NCI-H82 treated with DMSO at 0.1 percent for 48 hours (cell line): ENCODE measurements around the gene SUGP2.

Experiments
- DNase-seq: peaks from one replicate; lab custom pipeline; 2025; ENCODE audit not compliant: unreplicated experiment; lab: John Stamatoyannopoulos, UW

SUGP2 gene

DNA sequence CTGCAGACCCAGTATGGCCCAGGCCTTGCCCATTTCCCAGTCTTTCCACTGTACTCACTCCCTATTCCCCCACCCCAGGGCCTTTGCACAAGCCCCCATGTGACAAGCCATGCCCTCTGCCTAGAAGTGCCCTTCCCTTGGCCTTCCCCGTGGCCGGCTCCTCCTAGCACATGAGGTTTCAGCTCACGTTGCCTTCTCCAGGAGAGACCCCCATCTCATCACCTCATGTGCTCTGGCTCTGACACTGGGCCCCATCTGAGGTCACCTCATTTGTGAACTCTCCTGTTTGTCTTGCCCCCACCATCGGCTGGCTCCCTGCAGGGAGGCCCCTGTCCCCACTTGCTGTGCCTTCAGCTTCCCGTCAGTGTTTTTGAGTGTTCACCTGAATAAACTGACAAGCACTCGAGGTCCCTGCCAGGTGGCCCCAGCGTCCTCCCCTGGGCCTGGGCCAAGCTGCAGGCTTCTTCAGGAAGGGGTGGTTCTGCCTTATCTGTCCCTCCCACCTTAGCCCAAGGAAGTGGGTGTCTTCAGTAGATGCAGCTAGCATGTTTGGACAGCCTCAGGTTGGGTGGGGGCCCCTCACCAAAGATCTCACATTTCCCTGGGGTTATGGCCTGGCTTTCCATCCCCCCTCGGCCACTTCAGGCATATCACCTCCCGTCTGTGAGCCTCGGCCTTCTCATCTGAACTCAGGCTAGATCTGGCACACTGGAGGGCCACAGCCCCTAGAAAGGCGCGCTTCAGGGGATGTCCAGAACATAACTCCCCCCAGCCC is 26.7 kb upstream of the SUGP2 start:
- DNase-seq = no peak

DNA sequence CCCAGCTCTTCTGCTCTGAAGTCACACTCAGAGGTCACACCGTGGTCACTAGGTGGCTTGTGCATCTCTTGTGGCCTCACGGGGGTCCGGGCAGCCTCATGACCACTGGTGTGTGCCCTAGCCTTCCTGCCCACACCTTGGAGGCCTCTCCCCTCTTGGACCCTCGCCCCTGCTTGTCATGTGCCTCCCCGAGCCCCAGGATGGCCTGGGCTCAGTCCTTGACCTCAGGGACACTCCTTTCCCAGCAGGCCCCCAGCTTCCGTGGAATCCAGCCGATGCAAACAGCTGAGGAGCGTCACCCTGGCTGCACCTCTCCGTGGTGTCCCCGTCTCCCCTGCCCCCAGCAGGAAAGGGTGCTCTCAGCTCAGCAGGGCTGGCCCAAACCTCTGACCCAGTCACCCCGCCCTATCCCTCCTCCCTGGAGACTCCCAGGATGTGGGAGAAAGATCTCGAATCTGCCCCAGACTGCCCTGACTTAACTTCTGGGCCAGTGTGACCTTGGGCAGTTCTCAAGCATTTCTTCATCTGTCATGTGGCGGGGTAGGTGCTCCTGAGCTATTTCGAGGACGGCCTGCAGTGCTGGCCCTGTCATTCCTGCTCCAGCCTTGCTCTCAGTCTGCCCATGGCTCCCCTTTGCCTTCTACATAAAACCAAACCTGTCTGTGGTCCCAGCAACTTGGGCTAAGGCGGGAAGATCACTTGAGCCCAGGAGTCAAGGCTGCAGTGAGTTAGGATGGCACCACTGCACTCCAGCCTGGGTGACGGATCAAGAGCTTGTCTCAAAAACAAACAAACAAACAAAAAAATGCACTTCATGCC is 25.9 kb upstream of the SUGP2 start:
- no peak for DNase-seq

DNA sequence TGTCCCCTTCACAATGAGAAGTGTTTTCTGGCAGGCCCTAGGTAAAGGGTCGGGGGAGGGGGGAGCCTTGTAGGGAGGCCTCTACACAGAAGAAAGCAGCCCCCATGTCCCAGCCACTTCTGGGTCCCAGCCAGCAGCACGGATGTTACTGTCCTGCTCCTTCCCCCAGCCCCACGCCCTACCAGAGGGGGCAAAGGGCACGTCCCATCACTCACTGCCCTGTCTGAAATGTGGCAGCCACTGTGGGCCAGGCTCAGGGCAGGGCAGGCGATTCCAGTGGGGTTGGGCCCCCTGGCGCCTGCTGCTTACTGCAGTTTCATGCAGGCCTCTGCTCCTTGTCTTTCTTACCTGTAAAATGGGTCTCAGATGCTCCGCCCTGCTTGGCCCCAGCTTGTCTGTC is 24.4 kb upstream of the SUGP2 start:
- DNase-seq = no peak

DNA sequence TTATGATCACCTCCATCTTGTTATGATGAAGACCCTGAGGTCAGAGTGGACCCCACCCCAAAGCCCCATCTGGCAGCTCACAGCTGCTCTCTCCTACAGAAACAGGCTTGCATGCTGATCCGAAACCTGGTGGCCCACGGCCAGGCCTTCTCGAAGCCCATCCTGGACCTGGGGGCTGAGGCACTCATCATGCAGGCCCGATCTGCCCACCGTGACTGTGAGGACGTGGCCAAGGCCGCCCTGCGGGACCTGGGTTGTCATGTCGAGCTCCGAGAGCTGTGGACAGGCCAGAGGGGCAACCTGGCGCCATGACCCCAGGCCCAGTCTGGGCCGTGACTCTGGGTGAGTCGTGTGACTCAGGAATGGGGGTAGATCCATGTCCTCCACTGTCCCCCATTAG is 24.0 kb upstream of the SUGP2 start:
- no peak for DNase-seq

DNA sequence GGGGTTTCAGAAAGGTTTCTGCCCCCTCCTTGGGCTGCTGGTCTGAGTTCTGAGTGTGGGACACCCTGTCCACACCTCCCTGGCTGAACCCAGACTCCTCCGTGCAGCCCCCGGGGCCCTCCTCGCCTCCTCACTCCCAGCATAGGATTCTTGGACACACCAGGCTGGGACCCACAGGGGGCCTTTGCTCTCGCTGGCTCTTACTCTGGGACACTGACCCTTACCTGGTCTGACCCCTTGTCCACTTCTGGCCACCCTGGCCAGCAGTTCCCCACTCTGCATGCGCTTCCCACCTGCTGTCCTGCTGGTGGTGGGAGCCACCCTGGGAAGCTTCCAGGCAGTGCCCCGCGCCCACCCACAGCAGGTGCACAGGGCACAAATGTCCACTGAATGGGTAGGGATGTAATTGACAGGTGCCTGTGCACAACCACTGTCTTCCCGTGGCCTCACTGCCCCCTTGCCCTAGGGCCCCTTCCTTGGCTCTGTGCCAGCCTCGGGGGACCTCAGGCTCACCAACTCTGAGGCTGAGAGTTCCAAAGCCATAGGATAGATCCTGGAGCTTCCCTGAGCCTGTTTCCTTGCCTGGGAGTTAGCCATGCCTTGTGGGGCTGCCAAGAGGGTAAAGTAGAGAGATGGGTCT is 23.4 kb upstream of the SUGP2 start:
- DNase-seq = no peak

DNA sequence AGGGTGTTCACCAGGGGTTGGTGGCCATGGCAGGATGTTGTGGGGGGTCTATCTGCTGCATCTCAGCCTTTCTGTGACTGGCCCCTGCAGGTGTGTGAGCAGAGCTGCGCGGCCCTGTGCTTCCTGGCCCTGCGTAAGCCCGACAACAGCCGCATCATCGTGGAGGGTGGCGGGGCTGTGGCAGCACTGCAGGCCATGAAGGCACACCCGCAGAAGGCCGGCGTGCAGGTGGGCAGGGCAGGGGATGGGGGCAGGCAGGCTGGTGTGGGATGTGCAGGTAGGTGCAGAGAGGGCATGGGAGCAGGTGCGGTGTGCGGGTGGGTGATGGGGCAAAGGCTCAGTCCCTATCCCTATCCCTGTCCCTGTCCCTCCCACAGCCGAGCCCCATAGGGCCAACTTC is 22.4 kb upstream of the SUGP2 start:
- no peak for DNase-seq

DNA sequence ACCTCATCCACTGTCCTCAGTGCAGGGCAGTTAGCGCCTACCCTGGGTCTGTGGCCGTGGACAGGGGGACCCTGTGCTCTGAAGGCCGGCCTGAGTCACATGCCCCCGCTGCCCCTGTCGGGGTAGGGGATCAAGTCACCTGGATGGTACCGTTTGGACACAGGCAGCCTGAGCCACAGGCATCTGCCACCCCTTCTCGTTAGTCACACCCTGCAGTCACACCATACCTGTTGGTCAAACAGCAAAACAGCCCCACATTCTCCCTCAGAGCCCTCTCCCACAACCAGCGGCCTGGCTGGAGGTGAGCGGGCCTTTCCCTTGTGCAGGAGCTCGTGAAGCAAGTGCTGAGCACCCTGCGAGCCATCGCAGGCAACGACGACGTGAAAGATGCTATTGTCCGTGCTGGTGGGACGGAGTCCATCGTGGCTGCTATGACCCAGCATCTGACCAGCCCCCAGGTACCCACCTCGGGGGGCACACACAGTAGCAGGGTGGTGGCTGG is 21.7 kb upstream of the SUGP2 start:
- DNase-seq = no peak

DNA sequence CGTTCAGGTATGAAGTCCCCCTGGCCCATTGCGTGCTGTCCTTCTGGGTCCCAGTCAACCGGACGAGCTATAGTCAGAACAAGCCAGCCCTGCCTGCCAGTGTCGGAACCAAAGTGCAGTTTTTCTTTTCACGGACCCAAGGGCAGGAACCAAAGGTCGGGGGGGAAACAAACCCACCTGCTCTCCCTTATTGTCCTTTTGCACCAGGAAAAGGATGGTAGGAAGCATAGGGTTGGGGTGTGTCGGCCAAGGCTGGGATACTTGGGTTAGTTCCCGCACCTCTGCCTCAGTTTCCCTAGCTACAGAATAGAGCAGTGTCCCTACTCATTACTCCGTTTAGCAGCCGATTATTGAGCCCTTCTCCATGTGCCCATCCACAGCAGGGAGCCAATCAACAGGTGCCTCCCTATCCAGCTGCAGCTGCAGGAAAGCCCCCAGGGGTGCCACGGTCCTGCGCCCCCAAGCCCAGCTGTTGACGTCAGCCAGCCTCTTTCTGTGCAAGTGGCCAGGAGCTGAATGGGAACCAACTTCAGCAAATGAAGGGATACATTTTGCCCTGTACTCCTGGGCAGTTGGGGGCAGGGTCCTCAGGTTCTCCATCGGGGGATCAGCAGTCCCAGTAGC is 21.1 kb upstream of the SUGP2 start:
- no peak for DNase-seq

DNA sequence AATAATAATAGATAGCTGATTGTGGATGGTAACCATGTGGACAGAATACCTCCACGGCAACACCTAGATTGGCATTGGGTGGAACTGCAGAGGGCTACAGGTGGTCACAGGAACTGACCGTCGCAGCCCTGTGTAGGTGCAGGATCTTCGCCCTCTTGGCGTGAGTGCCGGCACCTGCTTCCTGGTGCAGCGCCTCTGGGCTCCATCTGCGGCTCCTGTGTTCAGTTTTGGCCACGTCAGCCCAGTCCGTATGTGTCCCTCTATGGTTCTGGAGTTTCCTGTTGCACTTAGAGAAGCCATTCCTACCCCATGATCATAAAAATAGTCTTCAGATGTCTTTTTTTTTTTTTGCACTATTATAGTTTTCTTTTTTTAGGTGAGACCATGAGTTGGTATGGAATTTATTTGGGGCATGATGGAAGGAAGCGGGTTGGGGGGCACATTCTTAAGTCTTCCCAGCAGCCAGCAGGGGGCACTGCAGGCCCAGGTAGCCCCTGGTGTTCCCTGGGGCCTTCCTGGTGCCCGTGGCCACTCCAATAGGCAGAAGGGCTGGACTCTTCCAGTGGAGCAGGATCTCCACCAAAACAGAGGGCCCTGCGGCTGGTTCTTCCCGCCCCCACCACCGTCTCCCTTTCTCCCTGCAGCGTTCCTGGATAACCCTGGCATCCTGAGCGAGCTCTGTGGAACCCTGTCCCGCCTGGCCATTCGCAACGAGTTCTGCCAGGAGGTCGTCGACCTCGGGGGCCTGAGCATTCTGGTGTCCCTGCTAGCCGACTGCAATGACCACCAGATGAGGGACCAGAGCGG is 20.4 kb upstream of the SUGP2 start:
- DNase-seq = no peak

DNA sequence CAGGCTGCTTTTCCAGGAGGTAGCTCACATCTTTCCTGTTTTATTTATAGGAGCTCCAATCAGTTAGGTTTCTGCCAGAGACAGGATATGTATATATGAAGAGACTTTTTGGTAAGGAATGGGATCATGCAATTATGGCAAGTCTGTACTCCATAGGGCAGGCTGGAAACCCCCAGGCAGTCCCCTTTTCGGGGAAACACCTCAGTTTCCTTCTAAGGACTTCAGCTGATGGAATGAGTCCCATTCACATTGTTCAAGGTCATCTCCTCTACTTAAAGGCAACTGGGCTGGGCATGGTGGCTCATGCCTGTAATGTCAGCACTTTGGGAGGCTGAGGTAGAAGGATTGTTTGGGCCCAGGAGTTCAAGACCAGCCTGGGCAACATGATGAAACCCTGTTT is 19.6 kb upstream of the SUGP2 start:
- DNase-seq = no peak

DNA sequence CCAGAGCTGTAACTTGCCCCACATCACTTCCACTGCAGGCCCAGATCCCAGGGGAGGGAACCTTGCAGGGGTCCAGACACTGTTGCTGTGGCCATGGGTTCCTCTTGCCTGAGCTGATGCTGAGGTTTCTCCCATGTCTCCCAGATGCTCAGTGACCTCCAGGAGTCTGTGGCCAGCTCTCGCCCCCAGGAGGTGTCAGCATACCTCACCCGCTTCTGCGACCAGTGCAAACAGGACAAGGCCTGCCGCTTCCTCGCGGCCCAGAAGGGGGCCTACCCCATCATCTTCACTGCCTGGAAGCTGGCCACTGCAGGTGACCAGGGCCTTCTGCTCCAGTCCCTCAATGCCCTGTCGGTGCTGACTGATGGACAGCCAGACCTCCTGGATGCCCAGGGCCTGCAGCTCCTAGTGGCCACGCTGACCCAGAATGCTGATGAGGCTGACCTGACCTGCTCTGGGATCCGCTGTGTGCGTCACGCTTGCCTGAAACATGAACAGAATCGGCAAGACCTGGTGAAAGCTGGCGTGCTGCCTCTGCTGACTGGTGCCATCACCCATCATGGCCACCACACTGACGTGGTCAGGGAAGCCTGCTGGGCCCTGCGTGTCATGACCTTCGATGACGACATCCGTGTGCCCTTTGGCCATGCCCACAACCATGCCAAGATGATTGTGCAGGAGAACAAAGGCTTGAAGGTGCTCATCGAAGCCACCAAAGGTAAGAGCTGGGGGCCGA is 18.3 kb upstream of the SUGP2 start:
- no peak for DNase-seq

DNA sequence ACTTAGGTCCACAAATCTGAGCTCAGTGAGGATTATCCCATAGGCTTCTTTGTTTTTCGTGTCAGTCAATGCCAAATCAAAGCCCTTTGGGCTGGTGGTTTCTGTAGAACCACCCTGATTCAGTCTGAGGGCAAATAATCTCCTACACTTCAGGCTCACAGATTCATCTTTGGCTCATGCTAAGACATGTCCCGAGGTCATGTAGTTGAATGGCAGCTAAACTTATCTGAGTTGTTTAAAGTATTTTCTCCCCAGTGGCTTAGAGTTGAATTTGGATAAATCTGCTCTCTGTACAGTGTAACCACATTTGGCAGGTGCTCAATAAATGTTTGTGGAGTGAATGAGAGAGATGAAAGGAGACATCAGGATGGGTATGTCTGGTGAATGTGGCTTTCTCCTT is 17.4 kb upstream of the SUGP2 start:
- no peak for DNase-seq

DNA sequence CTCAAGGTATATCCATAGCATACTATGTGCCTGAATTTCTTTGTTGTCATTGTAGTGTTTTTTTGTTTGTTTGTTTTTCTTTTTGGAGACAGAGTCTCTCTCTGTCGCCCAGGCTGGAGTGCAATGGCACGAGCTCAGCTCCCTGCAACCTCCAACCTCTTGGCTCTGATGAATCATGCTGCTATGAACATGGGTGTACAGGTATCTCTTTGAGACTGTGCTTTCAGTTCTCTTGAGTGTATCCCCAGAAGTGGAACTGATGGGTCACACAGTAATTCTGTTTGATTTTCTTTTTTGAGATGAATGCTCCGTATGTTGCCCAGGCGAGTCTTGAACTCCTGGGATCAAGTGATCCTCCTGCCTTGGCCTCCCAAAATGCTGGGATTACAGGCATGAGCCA is 16.8 kb upstream of the SUGP2 start:
- no peak for DNase-seq

DNA sequence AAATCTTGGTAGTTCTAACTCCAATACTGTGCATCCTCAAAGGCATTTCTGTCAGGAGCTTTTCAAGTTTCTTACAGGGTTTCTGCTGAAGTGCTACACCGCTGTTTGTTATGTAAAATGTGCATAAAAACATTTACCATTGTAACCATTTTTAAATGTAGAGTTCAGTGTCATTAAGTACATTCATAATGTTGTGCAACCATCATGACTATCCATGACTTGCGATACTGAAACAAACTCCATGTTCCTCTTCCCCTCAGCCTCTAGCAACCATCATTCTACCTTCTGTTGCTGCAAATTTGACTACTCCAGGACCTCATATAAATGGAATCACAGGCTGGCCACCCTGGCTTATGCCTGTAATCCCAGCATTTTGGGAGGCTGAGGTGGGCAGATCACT is 16.1 kb upstream of the SUGP2 start:
- no peak for DNase-seq

DNA sequence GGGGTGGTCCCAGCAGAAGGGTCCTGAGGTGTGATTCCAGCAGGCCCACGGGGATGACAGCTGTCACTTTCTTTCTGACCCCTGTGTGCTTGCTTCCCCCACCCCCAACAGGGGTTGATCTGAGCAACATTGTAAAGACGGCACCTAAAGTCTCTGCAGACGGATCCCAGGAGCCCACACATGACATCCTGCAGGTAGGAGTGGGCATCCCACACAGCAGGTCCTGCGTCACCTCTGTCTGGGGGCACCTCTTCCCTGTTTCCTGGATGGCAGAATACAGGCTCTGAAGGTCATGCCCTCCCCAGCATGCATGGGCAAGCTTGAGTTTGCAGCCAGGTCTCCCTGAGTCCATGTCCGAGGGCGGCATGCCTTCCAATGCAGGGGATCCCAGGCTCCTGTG is 10.6 kb upstream of the SUGP2 start:
- no peak for DNase-seq

DNA sequence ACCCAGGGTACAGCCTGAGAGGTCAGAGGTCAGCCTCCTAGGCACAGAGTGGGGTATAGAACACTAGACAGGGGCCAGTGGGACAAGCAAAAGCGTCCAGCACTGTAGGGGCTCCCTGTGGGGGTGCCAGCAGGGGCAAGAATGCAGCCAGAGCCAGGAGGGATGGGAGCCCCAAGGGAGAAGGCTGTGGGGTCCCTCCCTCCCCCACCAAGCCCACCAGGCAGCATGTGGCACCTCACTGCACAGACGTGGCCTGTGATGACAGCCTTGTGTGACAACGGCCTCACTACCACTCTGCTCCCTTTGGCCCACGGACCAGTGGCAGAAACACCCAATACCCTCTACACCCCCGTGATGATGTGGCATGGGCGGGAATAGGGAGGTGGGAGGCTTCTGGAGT is 10.2 kb upstream of the SUGP2 start:
- DNase-seq = no peak

DNA sequence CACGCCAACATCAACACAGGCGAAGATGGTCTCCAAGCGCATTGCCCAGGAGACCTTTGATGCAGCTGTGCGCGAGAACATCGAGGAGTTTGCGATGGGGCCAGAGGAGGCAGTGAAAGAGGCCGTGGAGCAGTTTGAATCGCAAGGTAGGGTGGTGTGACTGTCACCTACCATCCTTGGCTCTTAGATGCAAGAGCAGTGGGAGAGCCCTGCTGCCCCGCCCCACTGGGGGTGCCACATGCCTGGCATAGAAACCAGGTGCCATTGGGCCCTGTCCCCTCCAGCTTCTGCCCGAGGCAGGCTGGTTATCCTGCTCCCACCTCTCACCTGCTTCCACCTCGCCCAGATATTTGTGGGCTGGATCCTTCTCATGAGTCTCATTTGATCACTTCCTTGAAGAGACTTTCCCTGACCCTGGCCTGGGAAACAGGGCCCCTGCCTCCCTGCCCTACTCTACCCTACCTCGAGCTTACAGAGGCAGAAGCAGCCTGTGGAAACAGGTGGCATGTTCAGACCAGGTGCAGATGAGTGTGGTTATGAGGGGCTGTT is 9.5 kb upstream of the SUGP2 start:
- DNase-seq = no peak

DNA sequence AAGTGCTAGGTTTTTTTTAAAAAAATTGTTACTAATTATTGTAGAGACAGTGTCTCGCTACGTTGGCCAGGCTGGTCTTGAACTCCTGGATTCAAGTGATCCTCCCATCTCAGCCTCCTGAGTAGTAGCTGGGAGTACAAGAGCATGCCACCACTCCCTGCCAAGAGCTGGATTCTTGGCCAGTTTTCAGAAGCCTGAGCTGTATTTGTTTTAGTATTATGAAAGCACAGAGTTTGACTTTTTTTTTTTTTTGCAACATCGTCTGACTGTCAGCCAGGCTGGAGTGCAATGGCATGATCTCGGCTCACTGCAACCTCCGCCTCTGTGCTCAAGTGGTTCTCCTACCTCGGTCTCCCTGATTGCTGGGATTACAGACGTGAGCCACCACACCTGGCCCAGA is 7.1 kb upstream of the SUGP2 start:
- DNase-seq = no peak

DNA sequence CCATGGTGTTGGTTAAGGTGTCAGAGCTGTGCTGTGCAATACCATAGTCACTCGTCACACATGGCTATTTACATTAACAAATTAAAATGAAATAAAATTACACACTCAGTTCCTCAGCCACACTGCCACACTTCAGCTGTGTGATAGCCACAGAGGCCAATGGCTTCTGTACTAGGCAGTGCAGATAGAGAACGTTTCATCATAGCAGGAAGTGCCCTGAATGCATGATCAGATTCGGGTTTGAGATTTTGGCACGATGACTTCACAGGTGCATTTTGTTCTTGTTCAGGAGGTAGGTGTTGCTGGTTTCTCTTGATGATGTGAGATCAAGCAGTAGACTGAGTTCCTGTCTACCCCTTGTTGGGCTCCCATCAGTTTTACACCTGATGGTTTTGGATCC is 6.6 kb upstream of the SUGP2 start:
- DNase-seq = no peak

DNA sequence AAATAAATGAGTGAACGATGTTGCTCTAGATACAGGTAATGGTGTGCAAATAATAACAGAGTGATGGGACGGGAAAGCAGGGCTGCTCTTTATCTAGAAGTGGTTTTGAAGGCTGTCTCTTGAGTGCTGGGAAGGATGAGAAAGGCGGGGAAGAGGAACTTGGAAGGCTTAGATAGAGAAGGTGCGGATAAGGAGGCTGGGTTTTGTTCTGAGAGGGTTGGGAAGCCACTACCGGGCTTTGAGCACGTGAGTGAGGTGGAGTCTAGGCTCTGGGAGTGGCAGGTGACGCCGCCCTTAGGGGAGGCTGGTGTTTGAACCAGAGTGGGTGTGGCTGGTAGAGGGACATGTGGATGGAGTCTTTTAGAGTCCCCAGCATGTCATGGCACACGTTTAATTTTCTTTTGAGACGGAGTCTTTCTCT is 897 bp upstream of the SUGP2 start:
- DNase-seq = peak; percentile 82
